ENCODE results near the gene KIF5A.

GRCh38 chr12:57528176-57528575, 21.7 kb upstream of the KIF5A start:
- no peak for TF ChIP-seq POLR2AphosphoS5 (IDR thresholded peaks at IDR 0.05; ENCODE audit: low read depth, low read length)
- TF ChIP-seq GTF3A (CRISPR knock-in tag; conservative IDR thresholded peaks at IDR 0.05) = no peak
- TF ChIP-seq ARID4A (CRISPR knock-in tag; IDR thresholded peaks at IDR 0.05; ENCODE audit: borderline replicate concordance) = no peak
- no peak for TF ChIP-seq ZNF230 (CRISPR knock-in tag; IDR thresholded peaks at IDR 0.05)
- TF ChIP-seq PAX8 (CRISPR knock-in tag; IDR thresholded peaks at IDR 0.05; ENCODE audit: borderline replicate concordance) = no peak
- no peak for TF ChIP-seq YY1 (IDR thresholded peaks at IDR 0.05; ENCODE audit: insufficient read depth, insufficient replicate concordance, low read depth, low read length)
